DMS 273 (cell line): Measurements from ENCODE around the gene SFTPB.
"Not testable (repeated sequence)": the region's sequence is repeated elsewhere in the genome, so short reads cannot be mapped to it uniquely, and the experiment has no call there.

ENCODE experiments used
- DNase-seq: peaks from one replicate; lab custom pipeline; 2025; ENCODE audit not compliant: unreplicated experiment; lab: John Stamatoyannopoulos, UW

The SFTPB gene

DNA sequence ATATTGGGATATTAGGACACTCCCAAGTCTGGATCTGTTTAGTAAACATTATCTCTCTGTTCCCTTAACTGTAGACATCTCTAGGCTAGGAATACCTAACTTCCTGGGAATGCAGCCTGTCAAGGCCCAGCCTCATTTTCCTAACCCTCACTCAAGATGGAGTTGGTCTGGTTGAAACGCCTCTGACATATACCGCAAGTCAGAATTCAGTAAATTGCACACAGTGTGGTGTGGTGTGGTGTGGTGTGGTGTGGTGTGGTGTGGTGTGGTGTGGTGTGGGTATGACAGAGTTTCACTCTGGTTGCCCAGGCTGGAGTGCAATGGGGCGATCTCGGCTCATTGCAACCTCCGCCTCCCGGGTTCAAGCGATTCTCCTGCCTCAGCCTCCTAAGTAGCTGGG, 53.2 kb downstream of the SFTPB start:
- DNase-seq = not testable (repeated sequence)

DNA sequence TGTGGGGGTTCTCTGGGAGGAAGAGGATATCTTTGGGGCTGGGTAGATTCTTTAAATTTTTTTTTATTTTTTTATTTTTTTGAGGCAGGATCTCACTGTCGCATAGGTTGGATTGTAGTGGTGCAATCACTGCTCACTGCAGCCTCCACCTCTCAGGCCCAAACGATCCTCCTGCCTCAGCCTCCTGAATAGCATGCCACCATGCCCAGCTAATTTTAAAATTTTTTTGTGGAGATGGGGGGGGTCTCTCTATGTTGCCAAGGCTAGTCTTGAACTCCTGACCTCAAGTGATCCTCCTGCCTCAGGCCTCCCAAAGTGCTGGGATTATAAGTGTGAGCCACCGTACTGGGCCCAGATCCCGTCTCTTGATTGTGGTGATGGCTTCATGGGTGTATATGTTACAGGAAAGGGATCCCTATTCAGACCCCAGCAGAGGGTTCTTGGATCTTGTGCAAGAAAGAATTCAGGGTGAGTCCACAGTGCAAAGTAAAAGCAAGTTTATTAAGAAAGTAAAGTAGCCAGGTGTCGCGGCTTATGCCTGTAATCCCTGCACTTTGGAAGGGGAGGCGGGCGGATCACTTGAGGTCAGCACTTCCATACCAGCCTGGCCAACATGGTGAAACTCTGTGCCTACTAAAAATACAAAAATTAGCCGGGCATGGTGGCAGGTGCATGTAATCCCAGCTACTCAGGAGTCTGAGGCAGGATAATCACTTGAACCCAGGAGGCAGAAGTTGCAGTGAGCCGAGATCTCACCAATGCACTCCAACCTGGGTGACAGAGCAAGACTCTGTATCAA, 54.1 kb downstream of the SFTPB start:
- DNase-seq = no peak

- DNase-seq = peak; percentile 93
These were observed 56.1 kb downstream of the SFTPB start, which contains the start of gene C2orf68 for GRCh38 chr2:85611705-85612587. Gene C2orf68, minus strand, starts transcription at chr2:85612066. Its CDS starts 82 bp downstream, at chr2:85611984.

DNA sequence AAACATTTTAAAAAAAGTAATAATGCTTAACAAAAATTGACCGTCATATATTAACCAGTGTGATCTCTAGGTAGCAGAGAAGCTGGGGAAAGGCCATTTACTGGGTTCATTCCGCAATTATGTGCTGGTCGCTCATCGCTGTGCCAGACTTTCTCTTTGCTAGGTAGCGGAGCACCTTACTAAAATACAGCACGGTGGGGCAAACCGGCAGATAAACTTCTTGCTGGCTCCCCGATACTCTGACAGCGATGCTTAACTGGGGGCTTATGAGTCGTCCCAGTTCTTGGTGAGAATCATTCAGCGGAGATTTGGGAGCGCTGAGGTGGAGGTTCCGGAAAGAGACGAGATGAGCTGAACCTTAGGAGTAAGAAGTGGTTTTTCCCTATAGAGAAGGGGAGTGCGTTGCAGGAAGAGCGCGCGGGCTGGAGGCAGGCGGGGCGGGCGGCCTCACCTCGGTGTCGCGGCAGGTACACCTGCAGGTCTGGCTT, 56.7 kb downstream of the SFTPB start:
- DNase-seq = no peak
